H1 (cell line): ENCODE measurements around the gene PCDH8. TPM values are rescaled to one million over a fixed set of nuclear protein-coding genes. Genes with fewer than 3 reads are reported as not detected.

ENCODE experiments used
- CTCF ChIA-PET: fragments of 300-600 bp; sonication (Branson Sonifier 250); formaldehyde crosslinking; loops from one replicate; lab custom pipeline; 2021; ENCODE audit not compliant: partially characterized antibody; lab: Charles Lee
- POLR2A ChIA-PET: fragments of 300-600 bp; sonication (Branson Sonifier 250); formaldehyde crosslinking; loops from one replicate; lab custom pipeline; 2021; ENCODE audit warnings: inconsistent platforms; ENCODE audit not compliant: partially characterized antibody; lab: Charles Lee
- DNase-seq, 2 experiments: peaks; one replicate each; pipeline versions ENCODE4 v3.0.0 to v3.0.0-alpha.2; 2010 to 2022; ENCODE audit warnings: low spot score in 2 of 2, low read depth in 1 of 2, mixed read lengths in 1 of 2
- FAIRE-seq: peaks from 2 replicates; lab custom pipeline; 2011; peaks lifted over from hg19 to GRCh38; lab: Jason Lieb, UNC
- H2AFZ ChIP-seq: 2 replicates; pipeline ENCODE4 v1.8.1; 2012; ENCODE audit warnings: low read length, inconsistent platforms
- H2AK5ac ChIP-seq: 2 replicates; pipeline ENCODE4 v1.6.1; 2013; ENCODE audit warnings: low read depth, low read length
- H2BK120ac ChIP-seq: replicated peaks from 2 replicates; pipeline ENCODE3; 2013; ENCODE audit warnings: low read depth, low read length, inconsistent platforms
- H2BK12ac ChIP-seq: 2 replicates; pipeline ENCODE4 v1.6.1; 2013; ENCODE audit warnings: low read depth, low read length
- H2BK15ac ChIP-seq: 2 replicates; pipeline ENCODE4 v1.6.1; 2013; ENCODE audit warnings: low read length
- H2BK20ac ChIP-seq: 2 replicates; pipeline ENCODE4 v1.6.1; 2013; ENCODE audit warnings: low read length
- H2BK5ac ChIP-seq: 2 replicates; pipeline ENCODE4 v1.6.1; 2013; ENCODE audit warnings: low read depth, low read length
- H3K14ac ChIP-seq: 2 replicates; pipeline ENCODE4 v1.6.1; 2013; ENCODE audit warnings: inconsistent platforms; ENCODE audit not compliant: insufficient read length
- H3K18ac ChIP-seq: 2 replicates; pipeline ENCODE4 v1.6.1; 2013; ENCODE audit warnings: low read length; ENCODE audit errors: extremely low read depth
- H3K23ac ChIP-seq: 2 replicates; pipeline ENCODE4 v1.6.1; 2013; ENCODE audit warnings: inconsistent platforms; ENCODE audit not compliant: insufficient read length
- H3K23me2 ChIP-seq: 2 replicates; pipeline ENCODE4 v1.6.1; 2013; ENCODE audit warnings: low read depth, low read length
- H3K27ac ChIP-seq: 2 replicates; pipeline ENCODE4 v1.6.1; 2011; ENCODE audit warnings: low read depth, low read length, inconsistent platforms
- H3K27me3 ChIP-seq, 4 experiments: replicated peaks in 1 of 4; 1 replicate in 1 of 4; 2 replicates in 3 of 4; pipeline versions ENCODE4 v1.6.1 to v1.8.1; 2011 to 2013; ENCODE audit warnings: low read length in 3 of 4, mild to moderate bottlenecking in 3 of 4, inconsistent platforms in 2 of 4, mixed read lengths in 2 of 4, moderate library complexity in 1 of 4; ENCODE audit not compliant: control insufficient read depth in 3 of 4, insufficient read depth in 3 of 4; ENCODE audit errors: extremely low read depth in 1 of 4
- H3K36me3 ChIP-seq, 4 experiments: 2 replicates each; pipeline versions ENCODE4 v1.6.1 to v1.8.1; 2011 to 2013; ENCODE audit warnings: mild to moderate bottlenecking in 4 of 4, low read length in 3 of 4, moderate library complexity in 2 of 4, control low read depth in 1 of 4, inconsistent platforms in 1 of 4; ENCODE audit not compliant: insufficient read depth in 4 of 4, control insufficient read depth in 2 of 4
- H3K4ac ChIP-seq: replicated peaks from 2 replicates; pipeline ENCODE3; 2013; ENCODE audit warnings: low read length, low read depth, mixed read lengths, inconsistent platforms; ENCODE audit not compliant: insufficient read length
- H3K4me1 ChIP-seq, 4 experiments: replicated peaks in 1 of 4; 1 replicate in 1 of 4; 2 replicates in 3 of 4; pipeline versions ENCODE4 v1.6.1 to v1.8.1; 2011 to 2013; ENCODE audit warnings: low read length in 3 of 4, inconsistent platforms in 2 of 4, mixed read lengths in 1 of 4; ENCODE audit not compliant: insufficient read depth in 4 of 4, control insufficient read depth in 3 of 4
- H3K4me2 ChIP-seq, 2 experiments: 2 replicates each; pipeline versions ENCODE4 v1.6.1 to v1.8.1; 2011 to 2013; ENCODE audit warnings: low read depth in 2 of 2, low read length in 2 of 2, control low read depth in 1 of 2, inconsistent platforms in 1 of 2, mild to moderate bottlenecking in 1 of 2; ENCODE audit not compliant: insufficient read depth in 1 of 2
- H3K4me3 ChIP-seq, 4 experiments: fragments of 200-600, 300-600 bp in 1 of 4; sonication (generic), shearing (Covaris generic), sonication (Bioruptor Twin) in 1 of 4; 2 replicates each; pipeline versions ENCODE4 v1.5.1 to v1.8.1; 2011 to 2016; ENCODE audit warnings: low read length in 4 of 4, low read depth in 3 of 4, control low read depth in 2 of 4, inconsistent platforms in 2 of 4, mild to moderate bottlenecking in 2 of 4, mixed read lengths in 1 of 4, moderate library complexity in 1 of 4; ENCODE audit not compliant: insufficient read depth in 2 of 4; ENCODE audit errors: extremely low read depth in 1 of 4
- H3K56ac ChIP-seq: replicated peaks from 2 replicates; pipeline ENCODE3; 2013; ENCODE audit warnings: low read depth, mild to moderate bottlenecking, mixed read lengths, low read length, inconsistent platforms; ENCODE audit not compliant: insufficient read length
- H3K79me1 ChIP-seq: 2 replicates; pipeline ENCODE4 v1.6.1; 2013; ENCODE audit warnings: low read depth, low read length, control low read depth
- H3K79me2 ChIP-seq, 2 experiments: 2 replicates each; pipeline versions ENCODE4 v1.6.1 to v1.8.1; 2012 to 2013; ENCODE audit warnings: low read length in 2 of 2, mild to moderate bottlenecking in 2 of 2, inconsistent platforms in 1 of 2; ENCODE audit not compliant: insufficient read depth in 2 of 2, control insufficient read depth in 1 of 2
- H3K9ac ChIP-seq, 4 experiments: replicated peaks in 1 of 4; 1 replicate in 1 of 4; 2 replicates in 3 of 4; pipeline versions ENCODE4 v1.6.1 to v1.8.1; 2011 to 2013; ENCODE audit warnings: low read depth in 3 of 4, low read length in 3 of 4, control low read depth in 2 of 4, mild to moderate bottlenecking in 2 of 4, moderate library complexity in 2 of 4, inconsistent platforms in 1 of 4; ENCODE audit errors: extremely low read depth in 1 of 4
- H3K9me3 ChIP-seq, 2 experiments: 2 replicates each; pipeline versions ENCODE4 v1.6.1 to v1.8.1; 2012 to 2013; ENCODE audit warnings: mild to moderate bottlenecking in 2 of 2, moderate library complexity in 2 of 2, control low read depth in 1 of 2, inconsistent platforms in 1 of 2, low read depth in 1 of 2, low read length in 1 of 2, mixed read lengths in 1 of 2; ENCODE audit not compliant: insufficient read depth in 2 of 2
- H4K20me1 ChIP-seq, 2 experiments: replicated peaks in 1 of 2; 2 replicates each; pipeline versions ENCODE3 to v1.8.1; 2011 to 2013; ENCODE audit warnings: inconsistent platforms in 2 of 2, low read length in 2 of 2, mild to moderate bottlenecking in 1 of 2; ENCODE audit not compliant: insufficient read depth in 2 of 2, control insufficient read depth in 1 of 2
- H4K5ac ChIP-seq: 2 replicates; pipeline ENCODE4 v1.6.1; 2013; ENCODE audit warnings: low read length, low read depth, mixed read lengths, inconsistent platforms; ENCODE audit not compliant: insufficient read length
- H4K8ac ChIP-seq: 2 replicates; pipeline ENCODE4 v1.8.0; 2013; ENCODE audit warnings: mild to moderate bottlenecking, moderate library complexity, low read length, inconsistent platforms; ENCODE audit not compliant: insufficient read depth; ENCODE audit errors: extremely low read depth
- H4K91ac ChIP-seq: replicated peaks from 2 replicates; pipeline ENCODE3; 2013; ENCODE audit warnings: low read length, mixed read lengths, inconsistent platforms; ENCODE audit not compliant: insufficient read length
- CEBPB ChIP-seq: IDR thresholded peaks from 2 replicates; pipeline ENCODE4 v1.6.1; 2012; ENCODE audit warnings: low read depth, low read length
- JUN ChIP-seq: IDR thresholded peaks from 2 replicates; pipeline ENCODE4 v1.6.1; 2011; ENCODE audit warnings: low read depth, mild to moderate bottlenecking, improper control_type of control experiment, low read length
- RFX5 ChIP-seq: IDR thresholded peaks from 2 replicates; pipeline ENCODE4 v1.6.1; 2011; ENCODE audit warnings: low read depth, low read length, improper control_type of control experiment, borderline replicate concordance
- SIN3A ChIP-seq, 2 experiments: IDR thresholded peaks in 1 of 2; conservative IDR thresholded peaks in 1 of 2; 2 replicates each; pipeline ENCODE4 v1.6.1; 2011 to 2012; ENCODE audit warnings: low read length in 2 of 2, improper control_type of control experiment in 1 of 2, low read depth in 1 of 2, mild to moderate bottlenecking in 1 of 2
- SRF ChIP-seq: IDR thresholded peaks from 2 replicates; pipeline ENCODE4 v1.6.1; 2011; ENCODE audit warnings: mild to moderate bottlenecking, low read depth, low read length, moderate library complexity
- SUZ12 ChIP-seq: fragments of 200-600 bp; sonication (generic); IDR thresholded peaks from 2 replicates; pipeline ENCODE4 v1.6.1; 2012; ENCODE audit warnings: mild to moderate bottlenecking, inconsistent platforms, low read length, moderate library complexity, mixed read lengths
- TEAD4 ChIP-seq: IDR thresholded peaks from 2 replicates; pipeline ENCODE4 v1.6.1; 2012; ENCODE audit warnings: low read depth, low read length, inconsistent platforms, mixed read lengths
- WGBS, 2 experiments: shearing (Covaris generic) in 1 of 2; methylation state at CpG; one replicate each; pipeline versions ENCODE4 v1.1.6 to v1.1.7; 2013 to 2015; ENCODE audit warnings: low lambda C conversion rate in 2 of 2, mixed read lengths in 2 of 2, inconsistent platforms in 1 of 2, low coverage in 1 of 2, missing lambda C conversion rate in 1 of 2; ENCODE audit not compliant: insufficient replicate concordance in 2 of 2, insufficient coverage in 1 of 2, insufficient read length in 1 of 2; ENCODE audit errors: extremely low coverage in 1 of 2, missing lambda C conversion rate in 1 of 2; 5-methylcytosine and 5-hydroxymethylcytosine counted together
- polyA plus RNA-seq, 7 experiments: library from polyadenylated mRNA; depleted of rRNA in 3 of 7; stranded (reverse) in 5 of 7; unstranded in 2 of 7; fragments of >200 nt in 5 of 7; fragments of 200-250 nt in 2 of 7; gene quantifications; 1 replicate in 5 of 7; 2 replicates in 1 of 7; 4 replicates in 1 of 7; pipeline versions ENCODE4 v1.2.1 to v1.2.3, GENCODE V29; 2011 to 2013; ENCODE audit warnings: missing spikeins in 2 of 7, mixed read lengths in 2 of 7
- total RNA-seq: library from RNA; stranded (reverse); fragmentation: NEBNext Ultra II Directional; extraction: Animal tissue kit (Norgen Biotek cat#: 25700); gene quantifications from 2 replicates; pipeline ENCODE4 v1.2.1, GENCODE V29; 2021

The PCDH8 gene
- total and polyA plus RNA-seq, 2 of the 8 experiments (the other 6 are each of a cell fraction or from before 2014, with no cell fraction given), result 0.82 to 1.6 TPM

GRCh38 chr13:52838433-52839107 is 9.9 kb downstream of the PCDH8 start:
- H3K4me2 ChIP-seq, result peak overlapping the region; percentile 13 to 33; a peak in 2 of 4 replicates

More at GRCh38 chr13:52838433-52839107, 9.9 kb downstream of the PCDH8 start:
- no peak overlapping the region for H2BK120ac ChIP-seq
- peak overlapping the region; percentile 55 for H3K56ac ChIP-seq
- H3K79me1 ChIP-seq, result no peaks in the 10 kb centered on the region
- H3K23ac ChIP-seq, result no peak overlapping the region
- H2BK5ac ChIP-seq, result no peak overlapping the region; the same call in 1 of the 2 replicates
- H3K9ac ChIP-seq, result no peak overlapping the region
- ChIA-PET CTCF (interaction anchor here (0.6 to 5.8 kb wide), 5 partner anchors 9 to 228 kb away, joined by 3 to 43 read pairs (median 4); partner anchors contain the start of gene PCDH8), POLR2A (interaction anchor here (0.6 to 1.5 kb wide), 2 partner anchors 9 to 117 kb away, joined by 3 to 4 read pairs; partner anchors contain the start of gene PCDH8)
- H2BK20ac ChIP-seq, result no peak overlapping the region
- H2AK5ac ChIP-seq, result peak overlapping the region; percentile 67; the same call in 1 of the 2 replicates
- H4K91ac ChIP-seq, result peak overlapping the region; percentile 77
- no peak overlapping the region for H4K8ac ChIP-seq
- H3K18ac ChIP-seq, result 0 out of 2 replicates have a peak overlapping the region, but pooled peaks have one; percentile 13
- no peak overlapping the region for H3K14ac ChIP-seq
- no peak overlapping the region for H3K27ac ChIP-seq
- H2BK12ac ChIP-seq, result no peak overlapping the region
- DNase-seq (no peak), FAIRE-seq (no peak)
- H3K4me1 ChIP-seq, result peaks cover 0 to 5% (median 2%) of the 10 kb centered on the region in 4 experiments; a peak in 4 of 7 replicates
- H3K23me2 ChIP-seq, result no peaks in the 10 kb centered on the region
- no peaks in the 10 kb centered on the region for H3K79me2 ChIP-seq
- H3K27me3 ChIP-seq, result peaks cover 0 to 2% (median 0%) of the 10 kb centered on the region in 4 experiments; a peak in 1 of 7 replicates
- no peak overlapping the region for H3K4me3 ChIP-seq
- H3K4ac ChIP-seq, result no peak overlapping the region
- H4K5ac ChIP-seq, result peak overlapping the region; percentile 2
- no peaks in the 10 kb centered on the region for H4K20me1 ChIP-seq
- no peaks in the 10 kb centered on the region for H3K36me3 ChIP-seq
- TF ChIP-seq SRF (no peak), SUZ12 (no peak), TEAD4 (no peak), JUN (no peak), RFX5 (no peak), SIN3A (conservative IDR thresholded peaks at IDR 0.05 in 1 of 2, IDR thresholded peaks at IDR 0.05 in 1 of 2; ENCODE audit: low read depth in 1 of 2, low read length in 2 of 2) (no peak), CEBPB (peak; percentile 60)
- 0 out of 2 replicates have a peak overlapping the region, but pooled peaks have one; percentile 18 for H2BK15ac ChIP-seq
- 73% methylated on average over 6 of the region's 6 CpGs; no CpG with 5 or more reads in 1 of the 2 experiments for WGBS, 2 experiments
- peak overlapping the region; percentile 36; the same call in 1 of the 2 replicates for H2AFZ ChIP-seq
- H3K9me3 ChIP-seq, result no peaks in the 10 kb centered on the region
